ENCODE data around the gene PSMC3. TPM values are rescaled to one million over a fixed set of nuclear protein-coding genes. Genes with fewer than 3 reads are reported as not detected.

PSMC3 gene
- total and polyA plus RNA-seq, 9 of the 15 experiments (the other 6 are each of a cell fraction or from before 2014, with no cell fraction given): 44.3 to 324 (median 240) TPM

- TF ChIP-seq, protein P1, sequence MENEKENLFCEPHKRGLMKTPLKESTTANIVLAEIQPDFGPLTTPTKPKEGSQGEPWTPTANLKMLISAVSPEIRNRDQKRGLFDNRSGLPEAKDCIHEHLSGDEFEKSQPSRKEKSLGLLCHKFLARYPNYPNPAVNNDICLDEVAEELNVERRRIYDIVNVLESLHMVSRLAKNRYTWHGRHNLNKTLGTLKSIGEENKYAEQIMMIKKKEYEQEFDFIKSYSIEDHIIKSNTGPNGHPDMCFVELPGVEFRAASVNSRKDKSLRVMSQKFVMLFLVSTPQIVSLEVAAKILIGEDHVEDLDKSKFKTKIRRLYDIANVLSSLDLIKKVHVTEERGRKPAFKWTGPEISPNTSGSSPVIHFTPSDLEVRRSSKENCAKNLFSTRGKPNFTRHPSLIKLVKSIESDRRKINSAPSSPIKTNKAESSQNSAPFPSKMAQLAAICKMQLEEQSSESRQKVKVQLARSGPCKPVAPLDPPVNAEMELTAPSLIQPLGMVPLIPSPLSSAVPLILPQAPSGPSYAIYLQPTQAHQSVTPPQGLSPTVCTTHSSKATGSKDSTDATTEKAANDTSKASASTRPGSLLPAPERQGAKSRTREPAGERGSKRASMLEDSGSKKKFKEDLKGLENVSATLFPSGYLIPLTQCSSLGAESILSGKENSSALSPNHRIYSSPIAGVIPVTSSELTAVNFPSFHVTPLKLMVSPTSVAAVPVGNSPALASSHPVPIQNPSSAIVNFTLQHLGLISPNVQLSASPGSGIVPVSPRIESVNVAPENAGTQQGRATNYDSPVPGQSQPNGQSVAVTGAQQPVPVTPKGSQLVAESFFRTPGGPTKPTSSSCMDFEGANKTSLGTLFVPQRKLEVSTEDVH (IDR thresholded peaks at IDR 0.05; ENCODE audit: low read depth, partially characterized antibody): no peak
- no peak for TF ChIP-seq GATA2 (CRISPR knock-in tag; IDR thresholded peaks at IDR 0.05)
- TF ChIP-seq NFYB (IDR thresholded peaks at IDR 0.05; ENCODE audit: extremely low read depth, insufficient read length): no peak
- TF ChIP-seq ASH1L (IDR thresholded peaks at IDR 0.05; ENCODE audit: borderline replicate concordance, low read depth, partially characterized antibody): no peak
- peak in 1 of 2 experiments; percentile 74; a peak in 3 of 4 replicates for TF ChIP-seq HDAC1 (IDR thresholded peaks at IDR 0.05)
- TF ChIP-seq NBN (IDR thresholded peaks at IDR 0.05; ENCODE audit: low read depth): no peak
- no peak for TF ChIP-seq STAT5A (IDR thresholded peaks at IDR 0.05; ENCODE audit: borderline replicate concordance, low read length)
- TF ChIP-seq, protein P2, sequence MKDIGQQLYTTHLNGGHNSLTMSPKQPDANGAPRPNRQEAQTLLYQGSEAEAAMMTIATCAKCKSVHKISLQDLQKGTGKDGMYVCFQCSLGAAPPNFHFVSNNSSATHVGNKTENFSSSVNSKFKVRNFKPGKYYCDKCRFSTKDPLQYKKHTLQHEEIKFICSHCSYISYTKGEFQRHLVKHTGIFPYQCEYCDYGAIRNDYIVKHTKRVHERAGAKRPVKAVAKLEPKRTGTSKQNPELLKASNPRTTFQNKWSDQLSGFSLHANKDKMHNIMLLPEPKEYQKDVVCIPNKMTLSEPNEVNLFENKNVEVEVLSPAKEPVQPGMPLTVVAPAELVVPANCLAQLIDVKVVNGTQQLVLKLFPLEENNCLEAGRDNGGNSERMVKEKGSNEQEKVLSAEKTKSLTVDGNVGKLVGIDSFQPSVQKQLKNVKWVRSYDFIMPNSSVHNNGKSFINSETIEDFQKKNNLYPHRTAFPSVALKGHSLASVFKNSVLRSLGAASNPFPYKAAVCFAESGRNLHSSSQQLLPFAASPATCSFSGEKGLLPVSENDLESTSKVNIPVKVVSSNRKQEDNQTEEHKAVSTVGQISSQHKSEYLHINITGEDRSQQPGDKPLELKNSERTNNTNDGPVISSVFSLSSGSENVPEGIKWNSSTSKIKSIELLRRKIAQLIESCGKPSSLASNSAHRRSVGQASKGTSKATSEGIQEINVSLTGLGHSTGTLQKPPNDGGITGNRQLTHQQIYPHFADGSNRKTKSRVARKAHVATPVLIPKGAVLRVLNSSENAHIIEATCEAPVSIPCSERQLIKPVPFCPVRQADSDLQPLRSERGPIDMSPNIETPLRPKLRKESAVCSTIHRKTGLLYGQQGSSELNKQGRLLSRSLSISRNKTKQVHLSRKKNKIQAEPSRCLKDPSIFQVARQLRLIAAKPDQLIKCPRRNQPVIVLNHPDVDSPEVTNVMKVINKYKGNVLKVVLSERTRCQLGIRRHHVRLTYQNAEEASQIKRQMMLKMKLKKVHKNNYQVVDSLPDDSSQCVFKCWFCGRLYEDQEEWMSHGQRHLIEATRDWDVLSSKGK (CRISPR knock-in tag; IDR thresholded peaks at IDR 0.05): no peak
- TF ChIP-seq STAG1 (CRISPR knock-in tag; IDR thresholded peaks at IDR 0.05; ENCODE audit: borderline replicate concordance): no peak
- no peak for TF ChIP-seq GTF2E2 (tag; IDR thresholded peaks at IDR 0.05)
- no peak for TF ChIP-seq ZNF740 (CRISPR knock-in tag; IDR thresholded peaks at IDR 0.05)
- no peak for TF ChIP-seq ZNF740 (tag; IDR thresholded peaks at IDR 0.05)
- TF ChIP-seq RBM17 (IDR thresholded peaks at IDR 0.05; ENCODE audit: borderline replicate concordance, low read depth, low read length): no peak
- no peak for TF ChIP-seq JUNB (CRISPR knock-in tag; conservative IDR thresholded peaks at IDR 0.05)
- no peak for TF ChIP-seq HNRNPUL1 (IDR thresholded peaks at IDR 0.05; ENCODE audit: low read length)
- TF ChIP-seq KDM1A (IDR thresholded peaks at IDR 0.05): no peak; a peak in 1 of 4 replicates
- no peak for TF ChIP-seq SRF (CRISPR knock-in tag; IDR thresholded peaks at IDR 0.05)
- TF ChIP-seq KAT7 (CRISPR knock-in tag; IDR thresholded peaks at IDR 0.05; ENCODE audit: borderline replicate concordance): no peak
- no peak for TF ChIP-seq ETS1 (conservative IDR thresholded peaks at IDR 0.05; ENCODE audit: control insufficient read depth, low read depth, low read length)
Measured at GRCh38 chr11:47376525-47377371, 49.5 kb downstream of the PSMC3 start (continued).
